ENCODE measurements around the gene DENND1A.

DENND1A gene

DNA sequence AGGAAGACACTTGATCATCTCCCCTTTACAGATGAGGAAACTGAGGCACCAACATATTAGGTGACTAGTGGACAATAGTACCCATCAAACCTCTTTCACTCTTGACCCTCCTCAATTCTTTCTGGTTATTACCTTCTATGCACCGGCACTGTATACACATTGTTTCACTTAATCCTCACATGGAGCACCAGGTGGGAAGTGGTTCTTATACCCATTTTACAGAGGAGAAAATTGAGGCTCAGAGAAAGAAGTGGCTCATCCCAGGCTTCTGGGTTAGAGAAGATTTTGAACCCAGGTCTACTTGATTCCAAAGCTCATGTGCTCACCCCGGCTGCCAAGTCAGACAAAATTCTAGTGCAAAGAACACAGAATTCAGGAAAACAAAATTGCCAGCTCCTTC lies 17.4 kb upstream of the DENND1A start:
- TF ChIP-seq FOXP2 (optimal IDR thresholded peaks at IDR 0.05; ENCODE audit: borderline replicate concordance, extremely low read depth, extremely low read length, insufficient read depth) (no peak), POLR2AphosphoS5 (IDR thresholded peaks at IDR 0.05; ENCODE audit: low read depth, low read length) (no peak), SIN3A (IDR thresholded peaks at IDR 0.05; ENCODE audit: borderline replicate concordance, insufficient read depth, low read length) (no peak), TAF1 (IDR thresholded peaks at IDR 0.05; ENCODE audit: borderline replicate concordance, insufficient read depth, low read length) (no peak)
- TF ChIP-seq, protein P1, sequence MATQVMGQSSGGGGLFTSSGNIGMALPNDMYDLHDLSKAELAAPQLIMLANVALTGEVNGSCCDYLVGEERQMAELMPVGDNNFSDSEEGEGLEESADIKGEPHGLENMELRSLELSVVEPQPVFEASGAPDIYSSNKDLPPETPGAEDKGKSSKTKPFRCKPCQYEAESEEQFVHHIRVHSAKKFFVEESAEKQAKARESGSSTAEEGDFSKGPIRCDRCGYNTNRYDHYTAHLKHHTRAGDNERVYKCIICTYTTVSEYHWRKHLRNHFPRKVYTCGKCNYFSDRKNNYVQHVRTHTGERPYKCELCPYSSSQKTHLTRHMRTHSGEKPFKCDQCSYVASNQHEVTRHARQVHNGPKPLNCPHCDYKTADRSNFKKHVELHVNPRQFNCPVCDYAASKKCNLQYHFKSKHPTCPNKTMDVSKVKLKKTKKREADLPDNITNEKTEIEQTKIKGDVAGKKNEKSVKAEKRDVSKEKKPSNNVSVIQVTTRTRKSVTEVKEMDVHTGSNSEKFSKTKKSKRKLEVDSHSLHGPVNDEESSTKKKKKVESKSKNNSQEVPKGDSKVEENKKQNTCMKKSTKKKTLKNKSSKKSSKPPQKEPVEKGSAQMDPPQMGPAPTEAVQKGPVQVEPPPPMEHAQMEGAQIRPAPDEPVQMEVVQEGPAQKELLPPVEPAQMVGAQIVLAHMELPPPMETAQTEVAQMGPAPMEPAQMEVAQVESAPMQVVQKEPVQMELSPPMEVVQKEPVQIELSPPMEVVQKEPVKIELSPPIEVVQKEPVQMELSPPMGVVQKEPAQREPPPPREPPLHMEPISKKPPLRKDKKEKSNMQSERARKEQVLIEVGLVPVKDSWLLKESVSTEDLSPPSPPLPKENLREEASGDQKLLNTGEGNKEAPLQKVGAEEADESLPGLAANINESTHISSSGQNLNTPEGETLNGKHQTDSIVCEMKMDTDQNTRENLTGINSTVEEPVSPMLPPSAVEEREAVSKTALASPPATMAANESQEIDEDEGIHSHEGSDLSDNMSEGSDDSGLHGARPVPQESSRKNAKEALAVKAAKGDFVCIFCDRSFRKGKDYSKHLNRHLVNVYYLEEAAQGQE (IDR thresholded peaks at IDR 0.05; ENCODE audit: insufficient read depth in 1 of 2, low read depth in 2 of 2, low read length in 2 of 2), result no peak

GRCh38 chr9:123946101-123946821 lies 16.3 kb upstream of the DENND1A start:
- TF ChIP-seq, protein P1 (IDR thresholded peaks at IDR 0.05; ENCODE audit: insufficient read depth in 1 of 2, low read depth in 2 of 2, low read length in 2 of 2), result no peak
- TF ChIP-seq POLR2AphosphoS5 (IDR thresholded peaks at IDR 0.05; ENCODE audit: low read depth, low read length), result no peak
- no peak for TF ChIP-seq TAF1 (IDR thresholded peaks at IDR 0.05; ENCODE audit: borderline replicate concordance, insufficient read depth, low read length)
- TF ChIP-seq SIN3A (IDR thresholded peaks at IDR 0.05; ENCODE audit: borderline replicate concordance, insufficient read depth, low read length), result no peak
- no peak for TF ChIP-seq FOXP2 (optimal IDR thresholded peaks at IDR 0.05; ENCODE audit: borderline replicate concordance, extremely low read depth, extremely low read length, insufficient read depth)

DNA sequence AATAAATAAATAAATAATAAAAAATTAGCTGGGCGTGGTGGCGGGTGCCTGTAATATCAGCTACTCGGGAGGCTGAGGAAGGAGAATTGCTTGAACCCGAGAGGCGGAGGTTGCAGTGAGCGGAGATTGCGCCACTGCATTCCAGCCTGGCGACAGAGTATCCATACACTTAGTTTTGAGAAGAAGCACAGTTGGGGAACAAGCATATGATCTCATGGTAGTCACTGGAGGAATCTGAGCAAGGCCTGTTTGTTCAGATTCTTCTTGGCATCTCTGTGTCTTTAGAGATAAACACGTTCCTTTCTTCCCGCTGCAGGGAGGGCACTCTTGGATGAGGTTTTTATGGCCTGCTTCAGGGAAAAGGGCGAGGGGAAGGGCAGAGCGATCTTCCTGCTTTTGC lies 15.6 kb upstream of the DENND1A start:
- TF ChIP-seq SIN3A (IDR thresholded peaks at IDR 0.05; ENCODE audit: borderline replicate concordance, insufficient read depth, low read length) (no peak), FOXP2 (optimal IDR thresholded peaks at IDR 0.05; ENCODE audit: borderline replicate concordance, extremely low read depth, extremely low read length, insufficient read depth) (no peak), TAF1 (IDR thresholded peaks at IDR 0.05; ENCODE audit: borderline replicate concordance, insufficient read depth, low read length) (no peak), POLR2AphosphoS5 (IDR thresholded peaks at IDR 0.05; ENCODE audit: low read depth, low read length) (no peak)
- TF ChIP-seq, protein P1 (IDR thresholded peaks at IDR 0.05; ENCODE audit: insufficient read depth in 1 of 2, low read depth in 2 of 2, low read length in 2 of 2), result no peak

GRCh38 chr9:123943671-123944070 lies 13.7 kb upstream of the DENND1A start:
- TF ChIP-seq POLR2AphosphoS5 (IDR thresholded peaks at IDR 0.05; ENCODE audit: low read depth, low read length) (no peak), TAF1 (IDR thresholded peaks at IDR 0.05; ENCODE audit: borderline replicate concordance, insufficient read depth, low read length) (no peak), FOXP2 (optimal IDR thresholded peaks at IDR 0.05; ENCODE audit: borderline replicate concordance, extremely low read depth, extremely low read length, insufficient read depth) (no peak), SIN3A (IDR thresholded peaks at IDR 0.05; ENCODE audit: borderline replicate concordance, insufficient read depth, low read length) (no peak)
- TF ChIP-seq, protein P1 (IDR thresholded peaks at IDR 0.05; ENCODE audit: insufficient read depth in 1 of 2, low read depth in 2 of 2, low read length in 2 of 2), result no peak

Measured in PFSK-1 (cell line).